ENCODE results near the gene APLP2. TPM values are rescaled to one million over a fixed set of nuclear protein-coding genes. Genes with fewer than 3 reads are reported as not detected.

Gene APLP2
- total and polyA plus RNA-seq, 2 of the 4 experiments (the other 2 are of a cell fraction): 127 to 235 TPM

DNA sequence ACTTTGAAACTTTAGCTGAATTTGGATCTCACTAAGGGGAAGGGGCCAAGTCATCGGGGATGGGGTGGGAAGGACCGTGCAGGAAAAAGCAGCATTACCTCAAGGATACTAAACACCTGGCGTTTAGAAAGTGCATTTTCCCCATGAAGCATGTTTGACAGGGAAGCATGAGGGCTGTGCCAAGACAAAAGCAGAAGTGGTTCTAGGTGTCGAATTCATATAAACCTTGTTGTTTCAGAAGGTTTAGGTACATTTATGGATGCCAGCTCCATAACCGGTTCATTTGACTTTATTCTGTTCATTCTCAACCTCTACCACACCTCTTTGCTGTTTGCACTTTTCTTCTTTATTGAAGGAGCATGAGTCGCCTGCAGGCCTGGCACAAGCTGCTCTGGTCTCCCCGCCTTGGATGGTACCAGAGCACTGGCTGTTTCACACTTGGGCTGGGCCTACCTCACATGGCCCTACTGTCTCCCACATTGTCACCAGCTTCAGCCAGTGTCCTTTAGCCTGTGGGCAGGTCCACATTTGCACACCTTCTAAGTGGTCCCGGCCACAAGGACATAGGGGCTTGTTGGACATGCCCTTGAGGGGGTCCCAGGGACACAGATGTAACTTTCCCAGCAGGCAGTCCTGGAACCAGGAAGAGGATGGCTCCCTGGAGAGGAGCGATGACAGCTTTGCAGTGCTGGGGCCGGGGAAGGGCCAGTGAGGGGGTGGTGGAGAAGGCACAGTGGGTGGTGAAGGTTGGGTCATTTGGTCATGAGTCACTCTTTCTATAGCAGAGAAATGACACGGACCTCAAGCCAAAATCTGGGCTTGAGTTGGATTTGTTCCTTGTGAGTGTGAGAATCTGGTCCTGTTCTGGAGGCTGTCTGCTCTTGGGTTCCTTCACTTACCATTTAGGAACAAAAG lies 86.7 kb downstream of the APLP2 start (continued):
- TF ChIP-seq RAD21 (IDR thresholded peaks at IDR 0.05; ENCODE audit: low read length): no peak

DNA sequence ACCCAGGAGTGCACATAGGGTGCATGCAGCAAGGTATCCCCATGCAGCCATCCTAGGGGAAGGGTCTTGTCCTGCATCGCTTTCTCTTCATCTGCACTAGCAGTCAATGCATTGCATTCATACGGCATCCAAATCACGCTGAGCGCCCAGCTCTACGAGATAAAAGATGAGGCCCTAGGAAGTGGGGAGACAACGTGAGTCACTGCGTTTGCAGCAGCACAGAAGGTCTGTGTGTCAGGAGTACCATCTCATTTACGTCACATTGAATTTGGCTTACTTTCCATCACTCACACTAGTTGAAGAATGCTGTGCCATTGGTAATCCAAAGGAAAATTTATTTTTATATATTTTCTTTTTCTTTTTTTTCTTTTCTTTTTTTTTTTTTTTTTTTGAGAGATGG lies 87.4 kb downstream of the APLP2 start:
- H2AK9ac ChIP-seq (replicated peaks; ENCODE audit: low read depth, low read length, poor library complexity): no peak overlapping the region
- ATAC-seq (ENCODE audit: low read depth): no peak
- H4K91ac ChIP-seq (ENCODE audit: insufficient read depth, low read depth, low read length): no peak overlapping the region
- H4K8ac ChIP-seq (ENCODE audit: low read depth in 2 of 2, low read length in 2 of 2): no peak overlapping the region
- H3K14ac ChIP-seq (replicated peaks; ENCODE audit: low read depth, low read length): no peak overlapping the region
- H3K4me3 ChIP-seq (ENCODE audit: insufficient read depth, low read depth, low read length): no peak overlapping the region
- no peak overlapping the region for H4K5ac ChIP-seq (ENCODE audit: low read depth, low read length)
- H2BK120ac ChIP-seq (ENCODE audit: low read depth, low read length): no peak overlapping the region
- no peaks in the 10 kb centered on the region for H3K79me1 ChIP-seq (ENCODE audit: low read depth in 1 of 2, low read length in 2 of 2)
- H3K4me2 ChIP-seq (ENCODE audit: low read depth, low read length): no peak overlapping the region
- H3K23ac ChIP-seq (ENCODE audit: low read depth, low read length): no peak overlapping the region
- no peak overlapping the region for H3K9ac ChIP-seq (ENCODE audit: low read depth, low read length)
- H3K18ac ChIP-seq (ENCODE audit: low read depth, low read length): no peak overlapping the region
- no peaks in the 10 kb centered on the region for H3K9me3 ChIP-seq (ENCODE audit: control insufficient read depth, insufficient read depth, low read length)
- no peak overlapping the region for H3K27ac ChIP-seq (ENCODE audit: insufficient read depth, low read length)
- no peaks in the 10 kb centered on the region for H4K20me1 ChIP-seq (ENCODE audit: insufficient read depth, low read length)
- no peak for TF ChIP-seq MAZ (IDR thresholded peaks at IDR 0.05; ENCODE audit: borderline replicate concordance, low read depth, low read length)
- no peak for TF ChIP-seq MAFK (IDR thresholded peaks at IDR 0.05; ENCODE audit: low read depth, low read length)
- no peak for TF ChIP-seq RFX5 (IDR thresholded peaks at IDR 0.05; ENCODE audit: low read depth, low read length)
- no peak for TF ChIP-seq MXI1 (IDR thresholded peaks at IDR 0.05; ENCODE audit: borderline replicate concordance, low read depth, low read length)
- TF ChIP-seq, protein P1, sequence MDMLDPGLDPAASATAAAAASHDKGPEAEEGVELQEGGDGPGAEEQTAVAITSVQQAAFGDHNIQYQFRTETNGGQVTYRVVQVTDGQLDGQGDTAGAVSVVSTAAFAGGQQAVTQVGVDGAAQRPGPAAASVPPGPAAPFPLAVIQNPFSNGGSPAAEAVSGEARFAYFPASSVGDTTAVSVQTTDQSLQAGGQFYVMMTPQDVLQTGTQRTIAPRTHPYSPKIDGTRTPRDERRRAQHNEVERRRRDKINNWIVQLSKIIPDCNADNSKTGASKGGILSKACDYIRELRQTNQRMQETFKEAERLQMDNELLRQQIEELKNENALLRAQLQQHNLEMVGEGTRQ (IDR thresholded peaks at IDR 0.05; ENCODE audit: low read depth, low read length): no peak
- no peak for TF ChIP-seq SMC3 (IDR thresholded peaks at IDR 0.05; ENCODE audit: low read depth, low read length)
- no peak for TF ChIP-seq NFE2L2 (IDR thresholded peaks at IDR 0.05; ENCODE audit: low read depth, low read length)
- TF ChIP-seq CEBPB (IDR thresholded peaks at IDR 0.05; ENCODE audit: low read depth, low read length): no peak
- TF ChIP-seq, protein P2, sequence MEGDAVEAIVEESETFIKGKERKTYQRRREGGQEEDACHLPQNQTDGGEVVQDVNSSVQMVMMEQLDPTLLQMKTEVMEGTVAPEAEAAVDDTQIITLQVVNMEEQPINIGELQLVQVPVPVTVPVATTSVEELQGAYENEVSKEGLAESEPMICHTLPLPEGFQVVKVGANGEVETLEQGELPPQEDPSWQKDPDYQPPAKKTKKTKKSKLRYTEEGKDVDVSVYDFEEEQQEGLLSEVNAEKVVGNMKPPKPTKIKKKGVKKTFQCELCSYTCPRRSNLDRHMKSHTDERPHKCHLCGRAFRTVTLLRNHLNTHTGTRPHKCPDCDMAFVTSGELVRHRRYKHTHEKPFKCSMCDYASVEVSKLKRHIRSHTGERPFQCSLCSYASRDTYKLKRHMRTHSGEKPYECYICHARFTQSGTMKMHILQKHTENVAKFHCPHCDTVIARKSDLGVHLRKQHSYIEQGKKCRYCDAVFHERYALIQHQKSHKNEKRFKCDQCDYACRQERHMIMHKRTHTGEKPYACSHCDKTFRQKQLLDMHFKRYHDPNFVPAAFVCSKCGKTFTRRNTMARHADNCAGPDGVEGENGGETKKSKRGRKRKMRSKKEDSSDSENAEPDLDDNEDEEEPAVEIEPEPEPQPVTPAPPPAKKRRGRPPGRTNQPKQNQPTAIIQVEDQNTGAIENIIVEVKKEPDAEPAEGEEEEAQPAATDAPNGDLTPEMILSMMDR (conservative IDR thresholded peaks at IDR 0.05; ENCODE audit: low read depth, low read length): no peak
- no peak overlapping the region for H2BK20ac ChIP-seq (ENCODE audit: low read depth, low read length)
- no peaks in the 10 kb centered on the region for H3K36me3 ChIP-seq (ENCODE audit: control insufficient read depth, insufficient read depth, low read length)
- no peak overlapping the region for H2BK5ac ChIP-seq (ENCODE audit: low read depth, low read length, poor library complexity, severe bottlenecking)
- H2AK5ac ChIP-seq (ENCODE audit: low read depth, low read length): no peak overlapping the region
- in situ Hi-C loops (cut with MboI; ENCODE audit: low sequenced_read_pairs): no loop called here
- no CpG with 5 or more reads among the region's 8 CpGs for WGBS, 2 experiments (ENCODE audit: extremely low coverage in 2 of 2, insufficient read length in 1 of 2)
- ChIA-PET CTCF (no interaction called here), POLR2A (ENCODE audit: unreplicated experiment) (no interaction called here)
- peaks cover 47% of the 10 kb centered on the region for H3K27me3 ChIP-seq (ENCODE audit: control insufficient read depth, insufficient read depth, low read length)
- intact Hi-C loops (cut with micrococcal nuclease): no loop called here
- no peak overlapping the region for H3K56ac ChIP-seq (ENCODE audit: extremely low read depth, insufficient read depth, low read length)
- no peak overlapping the region for H2BK15ac ChIP-seq (ENCODE audit: low read depth, low read length)
- no TSS peak for BruUV-seq (replicated peaks)
- dilution Hi-C loops (cut with HindIII; ENCODE audit: low sequenced_read_pairs, unreplicated experiment): no loop called here
- H3K9me1 ChIP-seq (ENCODE audit: insufficient read depth, low read length): peaks cover 3% of the 10 kb centered on the region; the same call in 1 of the 2 replicates
- DNase-seq: no peak
- H3K4ac ChIP-seq (ENCODE audit: low read depth, low read length): no peak overlapping the region
- H3K4me1 ChIP-seq (ENCODE audit: control insufficient read depth, insufficient read depth, low read length): no peaks in the 10 kb centered on the region; the same call in 1 of the 2 replicates
- no peak overlapping the region for H2AFZ ChIP-seq (replicated peaks; ENCODE audit: low read length, poor library complexity)
